OCI-LY3 (cell line): ENCODE measurements around the gene SNHG17.

Experiments used
- H2AFZ ChIP-seq: fragments of 200-600, 300-600 bp; shearing (Covaris generic); 2 replicates; pipeline ENCODE4 v1.6.0; 2014; ENCODE audit warnings: antibody characterized with exemption, low read depth, low read length
- H3K27ac ChIP-seq: fragments of 200-600, 300-600 bp; sonication (generic); 2 replicates; pipeline ENCODE4 v1.5.1; 2014; ENCODE audit warnings: mild to moderate bottlenecking, low read length, moderate library complexity, mixed read lengths
- H3K27me3 ChIP-seq: fragments of 200-600, 300-600 bp; sonication (generic); 2 replicates; pipeline ENCODE4 v1.6.1; 2014; ENCODE audit warnings: low read depth, low read length, mixed read lengths
- H3K36me3 ChIP-seq: fragments of 200-600, 300-600 bp; sonication (generic); replicated peaks from 2 replicates; pipeline ENCODE3; 2014; ENCODE audit warnings: low read depth, low read length, mixed read lengths
- H3K4me1 ChIP-seq: fragments of 300-600, 200-600 bp; sonication (generic); 2 replicates; pipeline ENCODE4 v1.6.1; 2014; ENCODE audit warnings: low read length, mixed read lengths
- H3K4me2 ChIP-seq: fragments of 200-600, 300-600 bp; sonication (generic); 2 replicates; pipeline ENCODE4 v1.6.1; 2014; ENCODE audit warnings: low read length, mixed read lengths
- H3K4me3 ChIP-seq: fragments of 300-600, 200-600 bp; sonication (generic); 2 replicates; pipeline ENCODE4 v1.5.1; 2014; ENCODE audit warnings: antibody characterized with exemption, mild to moderate bottlenecking, low read length, moderate library complexity
- H3K79me2 ChIP-seq: fragments of 300-600, 200-600 bp; shearing (Covaris generic); 2 replicates; pipeline ENCODE4 v1.6.1; 2014; ENCODE audit warnings: mild to moderate bottlenecking, low read length, mixed read lengths
- H3K9ac ChIP-seq: fragments of 300-600, 200-600 bp; shearing (Covaris generic); 2 replicates; pipeline ENCODE4 v1.6.0; 2014; ENCODE audit warnings: mild to moderate bottlenecking, low read length, moderate library complexity
- H3K9me3 ChIP-seq: fragments of 200-600, 300-600 bp; shearing (Covaris generic); 2 replicates; pipeline ENCODE4 v1.6.1; 2014; ENCODE audit warnings: low read length, mixed read lengths; ENCODE audit not compliant: insufficient read depth
- H4K20me1 ChIP-seq: fragments of 200-600, 300-600 bp; sonication (generic); 2 replicates; pipeline ENCODE4 v1.6.1; 2016; ENCODE audit warnings: low read length, mixed read lengths; ENCODE audit not compliant: insufficient read depth
- CTCF ChIP-seq: fragments of 200-600, 300-600 bp; sonication (generic); IDR thresholded peaks from 2 replicates; pipeline ENCODE4 v1.5.1; 2014; ENCODE audit warnings: antibody characterized with exemption, low read length, low read depth
- EZH2phosphoT487 ChIP-seq: fragments of 200-600 bp; shearing (Covaris generic); IDR thresholded peaks from 2 replicates; pipeline ENCODE4 v1.6.1; 2018; ENCODE audit warnings: antibody characterized with exemption, mixed run types, low read depth

The SNHG17 gene

GRCh38 chr20:38427655-38428023, 7.5 kb downstream of the SNHG17 start:
- Histone ChIP-seq H3K9ac (no peak overlapping the region), H4K20me1 (peaks cover 95% of the 10 kb centered on the region), H3K27ac (no peak overlapping the region)

GRCh38 chr20:38426006-38426897, 8.9 kb downstream of the SNHG17 start:
- Histone ChIP-seq H4K20me1 (peaks cover 95% of the 10 kb centered on the region), H2AFZ (no peak overlapping the region), H3K4me3 (no peak overlapping the region), H3K79me2 (peaks cover 95% of the 10 kb centered on the region), H3K36me3 (peaks cover 90% of the 10 kb centered on the region), H3K27me3 (no peaks in the 10 kb centered on the region), H3K4me2 (no peak overlapping the region), H3K9me3 (no peaks in the 10 kb centered on the region), H3K9ac (no peak overlapping the region), H3K4me1 (no peaks in the 10 kb centered on the region), H3K27ac (no peak overlapping the region)
- TF ChIP-seq EZH2phosphoT487: no peak
- TF ChIP-seq CTCF: no peak

More at GRCh38 chr20:38427655-38428023, 7.5 kb downstream of the SNHG17 start:
- no peaks in the 10 kb centered on the region for H3K27me3 ChIP-seq
- no peak overlapping the region for H2AFZ ChIP-seq
- peaks cover 90% of the 10 kb centered on the region for H3K36me3 ChIP-seq
- H3K9me3 ChIP-seq: no peaks in the 10 kb centered on the region
- TF ChIP-seq CTCF (no peak), EZH2phosphoT487 (no peak)
- no peak overlapping the region for H3K4me2 ChIP-seq
- H3K4me1 ChIP-seq: peaks cover 7% of the 10 kb centered on the region
- H3K79me2 ChIP-seq: peaks cover 98% of the 10 kb centered on the region
- no peak overlapping the region for H3K4me3 ChIP-seq

GRCh38 chr20:38424401-38424800, 10.7 kb downstream of the SNHG17 start:
- TF ChIP-seq EZH2phosphoT487 (no peak), CTCF (no peak)
- H3K27me3 ChIP-seq: no peaks in the 10 kb centered on the region
- H3K9me3 ChIP-seq: no peaks in the 10 kb centered on the region
- no peak overlapping the region for H3K27ac ChIP-seq
- peaks cover 95% of the 10 kb centered on the region for H3K36me3 ChIP-seq
- H3K9ac ChIP-seq: no peak overlapping the region
- peaks cover 98% of the 10 kb centered on the region for H4K20me1 ChIP-seq
- no peaks in the 10 kb centered on the region for H3K4me1 ChIP-seq
- H3K4me3 ChIP-seq: no peak overlapping the region
- H3K79me2 ChIP-seq: peaks cover 87% of the 10 kb centered on the region
- H3K4me2 ChIP-seq: no peak overlapping the region
- H2AFZ ChIP-seq: no peak overlapping the region

- Histone ChIP-seq H4K20me1 (peaks cover 95% of the 10 kb centered on the region), H3K36me3 (peaks cover 95% of the 10 kb centered on the region), H3K4me1 (no peaks in the 10 kb centered on the region), H2AFZ (no peak overlapping the region), H3K27ac (no peak overlapping the region), H3K9ac (no peak overlapping the region), H3K79me2 (peaks cover 78% of the 10 kb centered on the region), H3K4me3 (no peak overlapping the region), H3K4me2 (no peak overlapping the region), H3K27me3 (no peaks in the 10 kb centered on the region), H3K9me3 (no peaks in the 10 kb centered on the region)
- TF ChIP-seq CTCF (no peak), EZH2phosphoT487 (no peak)
Observed at GRCh38 chr20:38423541-38423940, 11.6 kb downstream of the SNHG17 start.
